H1 (cell line): ENCODE results near the gene KCNMB2.

Experiments
- CTCF ChIP-seq, 3 experiments: IDR thresholded peaks; 1 replicate in 2 of 3; 2 replicates in 1 of 3; pipeline versions ENCODE4 v1.5.1 to v1.6.1; 2011; ENCODE audit warnings: low read length in 3 of 3, mild to moderate bottlenecking in 3 of 3, inconsistent platforms in 2 of 3, low read depth in 1 of 3, moderate library complexity in 1 of 3; ENCODE audit not compliant: insufficient read depth in 1 of 3; ENCODE audit errors: control extremely low read depth in 1 of 3
- EZH2 ChIP-seq: fragments of 200-600 bp; sonication (generic); IDR thresholded peaks from 2 replicates; pipeline ENCODE4 v1.7.1; 2012; ENCODE audit warnings: low read depth, mild to moderate bottlenecking, moderate library complexity, low read length, inconsistent platforms; ENCODE audit not compliant: severe bottlenecking
- POLR2A ChIP-seq, 2 experiments: IDR thresholded peaks; 1 replicate in 1 of 2; 2 replicates in 1 of 2; pipeline ENCODE4 v1.6.1; 2011; ENCODE audit warnings: low read depth in 2 of 2, low read length in 2 of 2, mild to moderate bottlenecking in 2 of 2; ENCODE audit errors: control extremely low read depth in 1 of 2
- POLR2AphosphoS5 ChIP-seq: IDR thresholded peaks from 2 replicates; pipeline ENCODE4 v1.6.1; 2011; ENCODE audit warnings: low read depth, low read length
- TAF7 ChIP-seq: optimal IDR thresholded peaks from 2 replicates; pipeline ENCODE3; 2011; ENCODE audit warnings: low read depth, mild to moderate bottlenecking, inconsistent platforms, low read length, moderate library complexity, borderline replicate concordance

- TF ChIP-seq POLR2A (IDR thresholded peaks at IDR 0.05; ENCODE audit: control extremely low read depth in 1 of 2, low read depth in 2 of 2, low read length in 2 of 2) (no peak), CTCF (IDR thresholded peaks at IDR 0.05; ENCODE audit: control extremely low read depth in 1 of 3, insufficient read depth in 1 of 3, low read depth in 1 of 3, low read length in 3 of 3) (no peak), POLR2AphosphoS5 (no peak), EZH2 (no peak), TAF7 (no peak)
Measured at GRCh38 chr3:178520451-178520850, 15.8 kb upstream of the KCNMB2 start.
